ENCODE measurements around the gene AFG1L.

GRCh38 chr6:108469316-108469715 lies 174.5 kb downstream of the AFG1L start:
- TF ChIP-seq TAF1 (IDR thresholded peaks at IDR 0.05; ENCODE audit: borderline replicate concordance, low read depth, low read length) = no peak
- no peak for TF ChIP-seq USF2 (IDR thresholded peaks at IDR 0.05; ENCODE audit: borderline replicate concordance, low read depth, low read length)
- TF ChIP-seq CTCF (IDR thresholded peaks at IDR 0.05) = no peak
- no peak for TF ChIP-seq REST (IDR thresholded peaks at IDR 0.05; ENCODE audit: low read depth, low read length)
- TF ChIP-seq NFIC (IDR thresholded peaks at IDR 0.05; ENCODE audit: borderline replicate concordance) = no peak
- TF ChIP-seq ZBTB33 (IDR thresholded peaks at IDR 0.05; ENCODE audit: borderline replicate concordance, low read depth) = no peak
- TF ChIP-seq GABPA (IDR thresholded peaks at IDR 0.05; ENCODE audit: low read depth) = no peak
- no peak for TF ChIP-seq EZH2phosphoT487 (IDR thresholded peaks at IDR 0.05; ENCODE audit: borderline replicate concordance, low read depth)
- TF ChIP-seq EP300 (IDR thresholded peaks at IDR 0.05; ENCODE audit: borderline replicate concordance in 1 of 2, low read depth in 1 of 2, low read length in 1 of 2) = no peak
- TF ChIP-seq SIN3A (IDR thresholded peaks at IDR 0.05; ENCODE audit: borderline replicate concordance, low read depth, low read length) = no peak
- TF ChIP-seq POLR2AphosphoS5 (IDR thresholded peaks at IDR 0.05; ENCODE audit: low read depth, low read length) = no peak

Measured in SK-N-SH (cell line).